Keratinocyte (primary cell): ENCODE data around the gene STEEP1. TPM values are rescaled to one million over a fixed set of nuclear protein-coding genes. Genes with fewer than 3 reads are reported as not detected.

Experiments used
- DNase-seq: peaks from one replicate; pipeline ENCODE4 v3.0.0-alpha.2; 2011; ENCODE audit warnings: low read depth, missing footprints, low spot score
- FAIRE-seq: peaks from 2 replicates; lab custom pipeline; 2011; peaks lifted over from hg19 to GRCh38; lab: Jason Lieb, UNC
- H2AFZ ChIP-seq: 2 replicates; pipeline ENCODE4 v1.6.0; 2012; ENCODE audit warnings: low read length, control low read depth, inconsistent platforms; ENCODE audit not compliant: control insufficient read depth
- H3K27ac ChIP-seq: 2 replicates; pipeline ENCODE4 v1.5.1; 2011; ENCODE audit warnings: low read length; ENCODE audit not compliant: control insufficient read depth, insufficient read depth
- H3K27me3 ChIP-seq: 3 replicates; pipeline ENCODE4 v1.6.0; 2011; ENCODE audit warnings: low read length; ENCODE audit not compliant: control insufficient read depth, insufficient read depth; ENCODE audit errors: extremely low read depth
- H3K36me3 ChIP-seq, 2 experiments: 2 replicates in 1 of 2; 3 replicates in 1 of 2; pipeline ENCODE4 v1.5.1; 2011; ENCODE audit warnings: low read length in 2 of 2, mild to moderate bottlenecking in 1 of 2; ENCODE audit not compliant: control insufficient read depth in 2 of 2, insufficient read depth in 2 of 2; ENCODE audit errors: extremely low read depth in 1 of 2
- H3K4me1 ChIP-seq: 3 replicates; pipeline ENCODE4 v1.5.1; 2011; ENCODE audit warnings: low read length; ENCODE audit not compliant: control insufficient read depth, insufficient read depth; ENCODE audit errors: extremely low read depth
- H3K4me2 ChIP-seq: 3 replicates; pipeline ENCODE4 v1.6.0; 2011; ENCODE audit warnings: low read depth, low read length; ENCODE audit not compliant: control insufficient read depth, insufficient read depth; ENCODE audit errors: extremely low read depth
- H3K4me3 ChIP-seq, 3 experiments: fragments of 200-600 bp in 1 of 3; sonication (generic) in 1 of 3; 2 replicates in 2 of 3; 3 replicates in 1 of 3; pipeline ENCODE4 v1.5.1; 2011 to 2016; ENCODE audit warnings: low read length in 3 of 3, mild to moderate bottlenecking in 3 of 3, control low read depth in 2 of 3, inconsistent platforms in 1 of 3, low read depth in 1 of 3, mixed read lengths in 1 of 3, mixed run types in 1 of 3, moderate library complexity in 1 of 3; ENCODE audit not compliant: control insufficient read depth in 2 of 3, insufficient read depth in 2 of 3; ENCODE audit errors: extremely low read depth in 1 of 3
- H3K79me2 ChIP-seq: 2 replicates; pipeline ENCODE4 v1.6.0; 2012; ENCODE audit warnings: low read length; ENCODE audit not compliant: control insufficient read depth, insufficient read depth
- H3K9ac ChIP-seq: 3 replicates; pipeline ENCODE4 v1.6.0; 2011; ENCODE audit warnings: low read length; ENCODE audit not compliant: control insufficient read depth, insufficient read depth; ENCODE audit errors: extremely low read depth
- H3K9me1 ChIP-seq: 3 replicates; pipeline ENCODE4 v1.6.0; 2011; ENCODE audit warnings: low read length; ENCODE audit not compliant: control insufficient read depth, insufficient read depth; ENCODE audit errors: extremely low read depth
- H3K9me3 ChIP-seq: 2 replicates; pipeline ENCODE4 v1.5.1; 2012; ENCODE audit warnings: low read depth, low read length; ENCODE audit not compliant: control insufficient read depth
- H4K20me1 ChIP-seq: 3 replicates; pipeline ENCODE4 v1.6.0; 2011; ENCODE audit warnings: low read length; ENCODE audit not compliant: control insufficient read depth, insufficient read depth; ENCODE audit errors: extremely low read depth
- CTCF ChIP-seq, 3 experiments: IDR thresholded peaks in 1 of 3; conservative IDR thresholded peaks in 1 of 3; optimal IDR thresholded peaks in 1 of 3; 2 replicates in 2 of 3; 3 replicates in 1 of 3; pipeline versions ENCODE3 to v1.5.1; 2011; ENCODE audit warnings: low read length in 3 of 3, mild to moderate bottlenecking in 3 of 3, moderate library complexity in 2 of 3, control low read depth in 1 of 3, inconsistent platforms in 1 of 3; ENCODE audit not compliant: insufficient read depth in 2 of 3; ENCODE audit errors: extremely low read depth in 1 of 3
- EZH2 ChIP-seq: IDR thresholded peaks from one replicate; pipeline ENCODE4 v1.6.1; 2012; ENCODE audit warnings: inconsistent platforms, mild to moderate bottlenecking, low read length, moderate library complexity
- dilution Hi-C: fragments of 300-500 bp; cut with MboI; formaldehyde crosslinking; loops from one replicate; pipeline ENCODE4 v1.7.0; 2020; ENCODE audit warnings: low sequenced_read_pairs; ENCODE audit not compliant: extremely low pct_ligation_motif_present
- polyA plus RNA-seq, 5 experiments: library from polyadenylated mRNA; depleted of rRNA in 3 of 5; stranded (reverse) in 3 of 5; stranded (forward) in 1 of 5; unstranded in 1 of 5; fragments of >200 nt; gene quantifications; 1 replicate in 1 of 5; 2 replicates in 3 of 5; 3 replicates in 1 of 5; pipeline versions ENCODE4 v1.2.1 to v1.2.3, GENCODE V29; 2011 to 2012; ENCODE audit warnings: missing spikeins in 2 of 5, low read depth in 1 of 5, low replicate concordance in 1 of 5

STEEP1 gene
- polyA plus RNA-seq, 1 donor (not counting 4 experiments of a cell fraction or from before 2014, with no cell fraction given), result 23.3 TPM

- Histone ChIP-seq H3K4me3 (peak overlapping the region; percentile 72 to 89 (median 78)), H3K9me1 (no peaks in the 10 kb centered on the region), H2AFZ (peak overlapping the region; percentile 81), H3K27me3 (no peaks in the 10 kb centered on the region), H4K20me1 (no peaks in the 10 kb centered on the region), H3K79me2 (peaks cover 29% of the 10 kb centered on the region), H3K9me3 (no peaks in the 10 kb centered on the region), H3K27ac (peak overlapping the region; percentile 78), H3K4me1 (peaks cover 17% of the 10 kb centered on the region), H3K9ac (no peak overlapping the region), H3K36me3 (peaks cover 0 to 3% of the 10 kb centered on the region in 2 experiments), H3K4me2 (peak overlapping the region; percentile 87)
- dilution Hi-C loops, result no loop called here
- DNase-seq (no peak), FAIRE-seq (no peak)
- TF ChIP-seq CTCF (optimal IDR thresholded peaks at IDR 0.05 in 1 of 3, IDR thresholded peaks at IDR 0.05 in 1 of 3, conservative IDR thresholded peaks at IDR 0.05 in 1 of 3; ENCODE audit: extremely low read depth in 1 of 3, insufficient read depth in 2 of 3, low read length in 3 of 3) (no peak), EZH2 (no peak)
These were observed 41.8 kb upstream of the STEEP1 start for GRCh38 chrX:119607018-119607389.

- Histone ChIP-seq H3K9me3 (no peaks in the 10 kb centered on the region), H3K79me2 (peaks cover 33% of the 10 kb centered on the region), H3K4me2 (peak within 1 kb of the TSS; percentile 87), H3K9ac (peak within 1 kb of the TSS; percentile 87), H4K20me1 (no peaks in the 10 kb centered on the region), H2AFZ (peak within 1 kb of the TSS; percentile 81), H3K27me3 (no peaks in the 10 kb centered on the region), H3K36me3 (peaks cover 0 to 3% of the 10 kb centered on the region in 2 experiments), H3K4me3 (peak within 1 kb of the TSS; percentile 72 to 89 (median 78)), H3K27ac (peak within 1 kb of the TSS; percentile 78), H3K9me1 (no peaks in the 10 kb centered on the region), H3K4me1 (peaks cover 17% of the 10 kb centered on the region)
- DNase-seq, result peak; percentile 33
- TF ChIP-seq CTCF (optimal IDR thresholded peaks at IDR 0.05 in 1 of 3, IDR thresholded peaks at IDR 0.05 in 1 of 3, conservative IDR thresholded peaks at IDR 0.05 in 1 of 3; ENCODE audit: extremely low read depth in 1 of 3, insufficient read depth in 2 of 3, low read length in 3 of 3), result no peak
- FAIRE-seq, result peak; percentile 5
- dilution Hi-C loops, result no loop called here
These were observed 41.2 kb upstream of the STEEP1 start, which contains the start of gene NKRF for GRCh38 chrX:119606280-119607017. Gene NKRF (minus strand): TSS chrX:119606424.
